OCI-LY3 (cell line): ENCODE data around the gene NFIA.

ENCODE experiments used
- H2AFZ ChIP-seq: fragments of 200-600, 300-600 bp; shearing (Covaris generic); 2 replicates; pipeline ENCODE4 v1.6.0; 2014; ENCODE audit warnings: antibody characterized with exemption, low read depth, low read length
- H3K27ac ChIP-seq: fragments of 200-600, 300-600 bp; sonication (generic); 2 replicates; pipeline ENCODE4 v1.5.1; 2014; ENCODE audit warnings: mild to moderate bottlenecking, low read length, moderate library complexity, mixed read lengths
- H3K27me3 ChIP-seq: fragments of 200-600, 300-600 bp; sonication (generic); 2 replicates; pipeline ENCODE4 v1.6.1; 2014; ENCODE audit warnings: low read depth, low read length, mixed read lengths
- H3K36me3 ChIP-seq: fragments of 200-600, 300-600 bp; sonication (generic); replicated peaks from 2 replicates; pipeline ENCODE3; 2014; ENCODE audit warnings: low read depth, low read length, mixed read lengths
- H3K4me1 ChIP-seq: fragments of 300-600, 200-600 bp; sonication (generic); 2 replicates; pipeline ENCODE4 v1.6.1; 2014; ENCODE audit warnings: low read length, mixed read lengths
- H3K4me2 ChIP-seq: fragments of 200-600, 300-600 bp; sonication (generic); 2 replicates; pipeline ENCODE4 v1.6.1; 2014; ENCODE audit warnings: low read length, mixed read lengths
- H3K4me3 ChIP-seq: fragments of 300-600, 200-600 bp; sonication (generic); 2 replicates; pipeline ENCODE4 v1.5.1; 2014; ENCODE audit warnings: antibody characterized with exemption, mild to moderate bottlenecking, low read length, moderate library complexity
- H3K79me2 ChIP-seq: fragments of 300-600, 200-600 bp; shearing (Covaris generic); 2 replicates; pipeline ENCODE4 v1.6.1; 2014; ENCODE audit warnings: mild to moderate bottlenecking, low read length, mixed read lengths
- H3K9ac ChIP-seq: fragments of 300-600, 200-600 bp; shearing (Covaris generic); 2 replicates; pipeline ENCODE4 v1.6.0; 2014; ENCODE audit warnings: mild to moderate bottlenecking, low read length, moderate library complexity
- H3K9me3 ChIP-seq: fragments of 200-600, 300-600 bp; shearing (Covaris generic); 2 replicates; pipeline ENCODE4 v1.6.1; 2014; ENCODE audit warnings: low read length, mixed read lengths; ENCODE audit not compliant: insufficient read depth
- H4K20me1 ChIP-seq: fragments of 200-600, 300-600 bp; sonication (generic); 2 replicates; pipeline ENCODE4 v1.6.1; 2016; ENCODE audit warnings: low read length, mixed read lengths; ENCODE audit not compliant: insufficient read depth
- CTCF ChIP-seq: fragments of 200-600, 300-600 bp; sonication (generic); IDR thresholded peaks from 2 replicates; pipeline ENCODE4 v1.5.1; 2014; ENCODE audit warnings: antibody characterized with exemption, low read length, low read depth
- EZH2phosphoT487 ChIP-seq: fragments of 200-600 bp; shearing (Covaris generic); IDR thresholded peaks from 2 replicates; pipeline ENCODE4 v1.6.1; 2018; ENCODE audit warnings: antibody characterized with exemption, mixed run types, low read depth

NFIA gene

GRCh38 chr1:61434276-61434675 is 351.9 kb downstream of the NFIA start:
- no peak overlapping the region for H2AFZ ChIP-seq
- no peak overlapping the region for H3K4me3 ChIP-seq
- H3K4me1 ChIP-seq = no peaks in the 10 kb centered on the region
- no peaks in the 10 kb centered on the region for H4K20me1 ChIP-seq
- H3K9ac ChIP-seq = no peak overlapping the region
- H3K27me3 ChIP-seq = peaks cover 8% of the 10 kb centered on the region
- no peak overlapping the region for H3K4me2 ChIP-seq
- TF ChIP-seq CTCF (no peak), EZH2phosphoT487 (no peak)
- no peak overlapping the region for H3K27ac ChIP-seq
- H3K9me3 ChIP-seq = no peaks in the 10 kb centered on the region
- no peaks in the 10 kb centered on the region for H3K36me3 ChIP-seq
- H3K79me2 ChIP-seq = no peaks in the 10 kb centered on the region

DNA sequence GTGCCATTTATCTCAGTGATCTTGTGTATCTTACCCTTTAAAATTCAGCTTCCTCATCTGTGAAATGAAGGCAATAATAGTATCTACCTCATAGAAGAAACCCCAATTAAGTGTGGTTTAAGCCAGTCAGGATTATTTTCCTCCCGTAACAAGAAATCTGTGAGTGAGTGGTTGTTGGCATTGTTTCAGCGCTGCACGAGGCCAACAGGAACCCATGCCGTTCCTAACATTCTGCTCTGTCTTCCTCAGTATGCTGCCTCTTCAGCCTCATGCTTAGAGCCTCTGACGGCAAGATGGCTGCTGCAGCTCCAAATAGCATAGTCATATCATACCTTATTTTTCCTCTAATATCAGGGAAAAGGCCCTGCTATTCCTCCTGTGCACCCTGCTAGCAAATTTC is 352.9 kb downstream of the NFIA start:
- Histone ChIP-seq H3K36me3 (no peaks in the 10 kb centered on the region), H3K4me3 (no peak overlapping the region), H3K9ac (no peak overlapping the region), H4K20me1 (no peaks in the 10 kb centered on the region), H3K9me3 (no peaks in the 10 kb centered on the region), H3K27ac (no peak overlapping the region), H3K4me1 (no peaks in the 10 kb centered on the region), H3K27me3 (peaks cover 8% of the 10 kb centered on the region), H2AFZ (no peak overlapping the region), H3K79me2 (no peaks in the 10 kb centered on the region), H3K4me2 (no peak overlapping the region)
- TF ChIP-seq EZH2phosphoT487 (no peak), CTCF (no peak)

DNA sequence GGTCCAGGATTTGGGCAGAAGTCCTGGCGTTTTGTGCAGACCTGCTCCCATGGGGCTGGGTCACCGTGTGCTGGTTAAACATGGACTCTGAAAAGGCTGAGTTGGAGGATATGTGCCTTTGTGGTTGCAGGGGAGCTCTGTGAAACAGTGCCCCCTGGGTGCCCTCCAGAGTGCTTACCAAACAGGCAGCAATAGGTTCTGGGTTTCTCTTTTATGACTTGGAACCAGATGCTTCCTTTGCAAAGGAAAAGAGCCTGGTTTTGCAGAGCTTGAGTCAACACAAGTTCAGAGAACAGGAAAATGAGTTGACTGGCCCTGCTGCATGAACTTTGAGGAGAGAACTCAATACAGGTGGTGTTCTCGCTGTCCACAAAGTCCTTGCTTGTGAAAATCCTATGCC is 353.7 kb downstream of the NFIA start:
- Histone ChIP-seq H3K79me2 (no peaks in the 10 kb centered on the region), H4K20me1 (no peaks in the 10 kb centered on the region), H3K27me3 (peaks cover 8% of the 10 kb centered on the region), H3K36me3 (no peaks in the 10 kb centered on the region), H3K4me3 (no peak overlapping the region), H3K4me2 (no peak overlapping the region), H3K27ac (no peak overlapping the region), H3K9me3 (no peaks in the 10 kb centered on the region), H3K4me1 (no peaks in the 10 kb centered on the region), H3K9ac (no peak overlapping the region), H2AFZ (no peak overlapping the region)
- TF ChIP-seq EZH2phosphoT487 (no peak), CTCF (peak; percentile 15; the same call in 1 of the 2 replicates)

DNA sequence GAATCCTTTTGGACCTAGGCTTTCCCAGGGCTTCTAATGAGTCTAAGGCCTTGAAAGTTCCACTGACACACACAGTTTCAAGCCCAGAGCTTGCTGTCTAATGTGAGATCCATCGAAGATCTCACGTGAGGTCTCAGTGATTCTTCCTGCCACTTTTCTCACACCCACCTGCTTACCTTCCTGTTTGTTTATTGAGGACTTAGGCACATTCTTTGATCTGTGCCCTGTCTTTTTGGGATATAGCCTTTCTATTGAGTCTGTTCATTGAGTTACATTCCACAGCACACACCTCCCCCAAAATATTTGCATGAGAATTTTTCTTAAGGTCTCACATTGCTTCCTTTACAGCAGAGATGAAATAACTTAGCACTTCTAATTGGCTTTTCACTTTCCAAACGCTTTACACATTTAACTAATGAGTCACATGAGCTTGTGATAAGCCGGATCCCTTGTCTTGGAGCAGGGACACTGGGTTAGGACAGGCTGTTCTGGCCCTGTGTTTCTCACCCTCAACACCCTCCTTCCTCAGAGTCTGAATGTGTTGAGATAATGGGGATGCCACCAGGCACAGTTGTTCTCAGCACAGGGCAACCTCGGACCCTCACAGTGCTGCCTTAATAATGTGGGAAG is 354.2 kb downstream of the NFIA start:
- H3K9me3 ChIP-seq = no peaks in the 10 kb centered on the region
- no peak for TF ChIP-seq CTCF
- TF ChIP-seq EZH2phosphoT487 = no peak
- no peak overlapping the region for H3K4me2 ChIP-seq
- H2AFZ ChIP-seq = no peak overlapping the region
- H4K20me1 ChIP-seq = no peaks in the 10 kb centered on the region
- H3K27ac ChIP-seq = no peak overlapping the region
- no peaks in the 10 kb centered on the region for H3K36me3 ChIP-seq
- no peak overlapping the region for H3K9ac ChIP-seq
- H3K4me3 ChIP-seq = no peak overlapping the region
- H3K4me1 ChIP-seq = no peaks in the 10 kb centered on the region
- H3K79me2 ChIP-seq = no peaks in the 10 kb centered on the region
- peaks cover 8% of the 10 kb centered on the region for H3K27me3 ChIP-seq
